HG03442 (cell line): ENCODE results near the gene DNAH11.
"Not testable (repeated sequence)": the region's sequence is repeated elsewhere in the genome, so short reads cannot be mapped to it uniquely, and the experiment has no call there.

Experiments used
- ATAC-seq: cut with Tn5 transposase; IDR thresholded peaks from one replicate; pipeline ENCODE4 v1.9.1; 2021; ENCODE audit warnings: mild to moderate bottlenecking, moderate library complexity; ENCODE audit not compliant: unreplicated experiment

The DNAH11 gene

GRCh38 chr7:21868576-21868850 is 325.7 kb downstream of the DNAH11 start:
- no peak for ATAC-seq

GRCh38 chr7:21869785-21870402 is 327.1 kb downstream of the DNAH11 start:
- no peak for ATAC-seq

GRCh38 chr7:21883069-21883468 is 340.2 kb downstream of the DNAH11 start:
- ATAC-seq: no peak

GRCh38 chr7:21883501-21883900 is 340.7 kb downstream of the DNAH11 start:
- ATAC-seq: not testable (repeated sequence)

GRCh38 chr7:21884496-21884895 is 341.7 kb downstream of the DNAH11 start:
- ATAC-seq: no peak

GRCh38 chr7:21886396-21886795 is 343.6 kb downstream of the DNAH11 start:
- ATAC-seq: no peak

GRCh38 chr7:21887353-21887752 is 344.5 kb downstream of the DNAH11 start:
- ATAC-seq: no peak

- no peak for ATAC-seq
Measured at GRCh38 chr7:21887779-21888178, 344.9 kb downstream of the DNAH11 start.

GRCh38 chr7:21891291-21891690 is 348.5 kb downstream of the DNAH11 start:
- ATAC-seq: no peak

GRCh38 chr7:21893401-21893800 is 350.6 kb downstream of the DNAH11 start:
- ATAC-seq: no peak

GRCh38 chr7:21898265-21898930 is 355.6 kb downstream of the DNAH11 start:
- ATAC-seq: peak; percentile 94

- ATAC-seq: no peak
Measured at GRCh38 chr7:21902240-21902639, 359.4 kb downstream of the DNAH11 start.

- ATAC-seq: no peak
Measured at GRCh38 chr7:21903020-21903786, 360.4 kb downstream of the DNAH11 start.

GRCh38 chr7:21908746-21909145 is 365.9 kb downstream of the DNAH11 start:
- no peak for ATAC-seq

GRCh38 chr7:21910253-21910652 is 367.4 kb downstream of the DNAH11 start:
- ATAC-seq: no peak

GRCh38 chr7:21911341-21911875 is 368.6 kb downstream of the DNAH11 start:
- no peak for ATAC-seq

- ATAC-seq: no peak
Measured at GRCh38 chr7:21912305-21912704, 369.5 kb downstream of the DNAH11 start.

GRCh38 chr7:21912931-21913780 is 370.3 kb downstream of the DNAH11 start:
- no peak for ATAC-seq

GRCh38 chr7:21914671-21915070 is 371.8 kb downstream of the DNAH11 start:
- ATAC-seq: no peak

- ATAC-seq: no peak
Measured at GRCh38 chr7:21915140-21915539, 372.3 kb downstream of the DNAH11 start.

- no peak for ATAC-seq
Measured at GRCh38 chr7:21916176-21916575, 373.3 kb downstream of the DNAH11 start.
